ENCODE data around the gene CYTH1.

DNA sequence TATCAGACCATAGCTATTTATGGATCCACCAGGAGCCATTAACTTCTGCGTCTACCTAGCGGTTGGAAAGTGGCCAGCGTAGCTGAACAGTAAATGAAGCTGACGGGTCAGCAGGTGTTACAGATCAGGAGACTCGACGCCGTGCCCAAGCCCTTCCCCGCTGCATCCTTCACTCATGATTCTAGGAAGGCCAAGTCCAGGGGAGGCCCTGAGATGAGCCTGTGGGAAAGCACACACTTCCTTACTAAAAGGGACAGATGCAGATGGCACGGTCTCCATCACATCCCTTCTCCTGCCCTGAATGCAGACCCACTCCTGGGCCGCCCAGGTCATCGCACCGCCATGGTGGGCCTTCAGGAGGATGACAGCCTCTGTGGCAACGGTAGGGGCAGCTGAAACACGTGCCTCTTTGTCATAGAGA, 137.1 kb downstream of the CYTH1 start:
- TF ChIP-seq EZH2 (IDR thresholded peaks at IDR 0.05; ENCODE audit: insufficient read depth, poor library complexity, severe bottlenecking) (no peak), EZH2phosphoT487 (IDR thresholded peaks at IDR 0.05; ENCODE audit: insufficient read depth, low read depth) (no peak)

Measured in GM23248 (cell line).